HG02610 (cell line): ENCODE measurements around the gene PDX1.

Experiments used
- ATAC-seq: cut with Tn5 transposase; IDR thresholded peaks from one replicate; pipeline ENCODE4 v1.9.1; 2021; ENCODE audit warnings: mild to moderate bottlenecking, moderate library complexity; ENCODE audit not compliant: unreplicated experiment

The PDX1 gene

DNA sequence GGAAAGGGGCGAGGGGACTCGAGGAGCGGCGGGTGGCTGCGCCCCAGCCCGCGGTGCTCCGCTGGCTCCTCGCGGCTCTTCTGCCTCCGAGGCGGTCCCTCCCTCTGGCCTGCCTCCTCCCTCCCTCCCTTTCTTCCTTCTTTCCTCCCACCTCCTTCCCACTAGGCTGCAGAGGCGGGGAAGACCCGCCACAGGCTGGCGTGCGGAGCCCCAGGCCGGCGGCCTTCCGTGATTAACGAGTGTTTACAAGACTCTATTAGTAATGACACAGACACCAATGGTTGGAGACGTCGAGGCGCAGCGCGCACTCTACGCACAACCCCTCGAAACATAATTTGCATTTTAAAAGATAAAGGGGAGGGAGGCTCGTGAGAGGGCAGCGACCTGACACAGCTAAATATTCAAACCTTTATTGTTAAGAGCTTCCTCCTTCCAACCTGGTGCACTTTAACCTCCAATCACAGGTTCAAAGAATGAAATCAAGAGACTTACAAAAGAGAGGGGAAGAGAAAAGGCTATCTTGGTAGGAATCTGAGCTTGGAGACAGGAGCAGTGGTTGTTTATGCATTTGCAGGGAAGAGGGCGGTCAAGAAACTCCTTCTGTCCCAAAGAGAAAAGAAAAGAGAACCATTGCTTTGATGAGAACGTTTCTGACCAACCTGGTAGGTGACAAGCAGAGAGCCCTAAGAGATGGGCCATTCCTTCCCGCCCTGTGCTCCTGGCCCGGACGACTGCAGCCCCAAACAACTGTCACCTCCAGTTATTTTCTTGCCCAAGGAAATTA is 49.5 kb downstream of the PDX1 start, which contains the start of gene CDX2:
TSS of gene CDX2 (minus strand) at position 234 of the 784 bp plus-strand sequence. CDS start 309 bp downstream, outside the sequence.
- no peak for ATAC-seq

DNA sequence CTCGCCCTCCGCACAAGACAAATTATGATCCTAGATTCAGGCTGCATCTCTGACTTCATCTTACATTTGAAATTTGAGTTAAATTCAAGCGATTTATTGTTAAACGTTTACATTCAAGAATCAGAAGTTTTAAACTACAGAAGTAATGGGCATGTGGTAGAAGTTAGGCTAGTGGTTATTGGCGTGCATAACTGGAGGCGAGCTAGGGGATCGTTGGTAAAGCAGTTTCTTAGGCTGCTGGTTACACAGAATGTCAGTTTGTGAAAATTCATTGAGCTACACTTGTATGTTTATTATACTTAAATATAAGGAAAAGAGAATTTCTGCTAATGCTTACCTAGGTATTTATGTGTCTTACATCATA is 50.0 kb downstream of the PDX1 start:
- ATAC-seq: no peak

DNA sequence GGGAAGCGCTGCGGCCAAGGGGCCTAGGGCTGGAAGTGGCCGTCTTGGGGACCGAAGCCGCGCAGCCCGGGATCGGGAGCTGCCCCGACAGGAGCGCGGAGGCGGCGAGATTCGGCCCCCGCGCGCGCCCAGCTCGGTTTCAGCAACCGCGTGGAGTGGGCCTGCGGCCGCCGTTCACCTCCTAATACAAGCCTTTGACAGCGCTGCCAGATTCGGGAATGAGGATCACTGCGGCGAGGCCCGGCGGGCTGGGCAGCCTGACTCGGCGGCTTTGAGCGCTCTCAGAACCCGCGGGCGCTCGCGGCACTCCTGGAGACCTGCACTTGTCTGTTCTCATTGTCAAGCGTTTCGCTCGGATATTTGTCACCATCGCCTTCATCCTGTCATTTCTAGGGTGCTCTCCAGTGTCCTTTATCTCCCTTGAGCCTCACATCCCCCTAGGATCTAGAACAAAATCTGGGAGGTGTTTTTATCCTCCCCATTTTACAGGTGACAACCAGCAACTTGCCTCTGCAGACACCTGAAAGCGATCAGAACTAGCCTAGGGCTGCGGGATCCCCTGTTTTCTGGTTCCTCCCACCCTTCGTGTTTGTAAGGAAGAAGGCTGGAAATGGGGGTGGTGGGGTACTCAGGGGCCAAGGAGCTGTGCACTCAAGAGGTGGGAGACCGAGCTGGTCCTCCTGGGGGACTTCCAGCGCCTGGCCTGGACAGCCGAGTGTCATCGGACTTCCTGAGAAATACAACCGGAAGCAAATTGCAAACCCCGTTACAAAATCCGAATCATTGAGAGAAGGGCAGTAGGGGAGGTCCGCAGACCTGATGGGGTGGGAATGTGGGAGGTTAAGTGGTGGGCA is 50.8 kb downstream of the PDX1 start:
- ATAC-seq: no peak

DNA sequence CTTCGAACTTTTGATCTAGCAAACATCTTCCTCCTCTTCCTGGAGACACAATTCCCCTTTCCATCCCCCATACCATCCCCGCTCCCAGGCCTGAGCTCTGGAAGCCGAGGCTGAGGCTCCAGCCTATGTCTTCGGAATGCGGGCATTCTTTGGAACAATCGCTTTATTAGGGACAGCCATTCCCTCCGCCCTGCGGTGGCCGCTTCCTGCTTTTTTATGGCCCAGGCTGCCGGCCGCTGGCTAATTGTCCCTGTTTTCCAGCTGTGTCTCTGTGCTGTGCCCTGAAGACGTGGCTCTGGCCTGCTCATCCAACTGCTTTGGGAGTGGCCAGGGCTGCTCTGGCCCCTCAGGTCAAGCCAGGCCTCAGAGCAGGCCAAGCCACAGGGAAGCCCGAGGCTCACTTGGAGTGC is 51.4 kb downstream of the PDX1 start:
- ATAC-seq: no peak

DNA sequence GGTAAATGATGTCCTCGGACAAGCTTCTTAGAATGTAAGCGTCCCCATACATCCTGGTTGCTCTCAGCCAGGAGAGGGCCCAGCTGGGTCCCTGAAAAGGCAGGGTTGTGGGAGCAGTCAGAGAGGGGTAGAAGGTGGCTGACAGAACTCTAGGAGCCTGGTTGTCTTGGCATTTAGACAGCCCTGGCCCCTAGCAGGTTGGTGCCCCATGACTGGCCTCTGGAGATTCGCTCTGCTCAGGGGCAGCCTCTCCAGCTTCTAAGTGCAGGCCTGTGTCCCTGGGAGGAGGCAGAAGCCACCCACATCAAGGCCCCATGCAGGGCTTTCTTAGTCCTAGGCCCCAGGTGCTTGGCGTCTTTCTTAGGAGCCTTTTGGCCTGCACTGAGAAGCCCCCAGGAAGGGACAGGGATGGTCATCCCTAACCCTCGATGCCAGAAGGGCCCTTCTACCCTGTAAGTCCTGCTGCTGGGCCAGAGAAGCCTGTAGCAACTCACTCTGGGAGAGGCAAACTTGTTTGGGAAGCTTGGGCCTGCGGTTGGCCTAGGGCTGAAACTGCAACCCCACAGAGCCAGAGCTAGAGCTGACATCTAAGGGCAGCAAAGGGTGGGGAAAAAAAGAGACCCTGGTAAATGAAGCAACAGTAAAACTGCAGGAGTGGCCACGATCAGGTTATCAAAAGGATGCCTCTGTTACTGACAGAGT is 52.1 kb downstream of the PDX1 start:
- no peak for ATAC-seq

DNA sequence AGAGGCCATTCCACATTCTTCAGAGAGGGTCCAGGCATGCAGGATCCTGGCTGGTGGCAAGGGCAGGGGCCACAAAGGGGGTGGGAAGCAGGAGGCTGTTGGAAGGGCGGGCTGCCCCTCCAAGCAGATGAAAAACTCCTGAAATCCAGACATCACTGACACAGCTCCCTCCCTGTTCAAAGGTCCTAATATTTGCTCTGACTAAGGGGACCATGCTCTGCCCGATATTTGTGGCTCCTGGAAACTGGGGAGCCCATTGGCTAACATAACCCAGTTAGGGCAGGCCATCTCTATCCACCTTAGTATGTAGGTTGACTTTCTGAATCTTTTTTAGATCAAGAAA is 52.6 kb downstream of the PDX1 start:
- ATAC-seq: no peak

DNA sequence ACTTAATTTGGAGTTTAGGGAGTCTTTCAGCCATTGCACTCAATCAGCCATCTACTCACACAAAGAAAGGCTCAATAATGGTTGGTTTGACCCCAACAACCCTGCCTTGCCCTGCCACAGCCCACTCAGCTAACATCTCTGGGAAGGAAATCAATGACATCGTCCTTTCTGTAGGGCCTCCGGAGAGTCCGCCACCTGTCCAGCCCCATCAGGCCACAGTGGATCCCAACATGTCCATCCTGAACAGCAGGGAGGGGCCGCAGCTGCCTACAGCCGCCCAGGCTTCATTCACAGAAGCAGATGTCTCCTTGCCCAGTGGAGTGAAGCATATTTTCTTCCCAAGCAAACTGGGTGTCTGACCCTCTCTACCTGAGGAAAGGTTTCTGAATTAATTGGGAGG is 53.5 kb downstream of the PDX1 start:
- ATAC-seq: no peak

DNA sequence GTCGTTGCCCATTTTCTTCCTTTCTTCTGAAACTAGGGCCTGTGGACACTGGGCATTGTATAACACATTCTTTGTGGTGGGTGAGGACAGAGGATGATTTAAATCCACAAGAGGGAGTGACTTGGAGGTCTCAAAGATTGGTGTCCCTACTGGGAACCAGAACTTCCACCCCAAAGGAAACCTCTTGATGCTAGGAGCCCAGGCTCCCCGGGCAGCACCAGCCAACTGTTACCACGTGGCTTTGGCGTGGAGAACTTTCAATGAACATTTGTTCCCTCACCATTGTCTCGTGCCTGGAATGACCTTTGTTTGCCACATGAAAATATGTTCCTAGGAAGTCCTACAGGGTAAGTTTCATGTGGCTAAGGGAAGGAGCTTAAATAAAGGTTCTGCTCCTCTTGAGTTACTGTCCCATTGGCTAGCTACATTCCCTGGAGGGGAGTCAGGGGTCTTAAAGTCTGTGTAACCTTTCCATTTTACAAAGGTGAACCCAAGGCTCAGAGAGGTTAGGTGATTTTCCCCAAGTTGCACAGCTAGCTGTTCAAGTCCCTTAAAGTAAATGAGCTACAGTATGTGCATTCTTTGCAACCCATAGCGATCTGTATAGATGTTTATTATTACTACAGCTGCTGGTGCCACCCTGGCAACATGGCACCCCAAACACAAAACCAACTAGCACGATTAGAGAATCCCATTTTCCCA is 54.3 kb downstream of the PDX1 start:
- no peak for ATAC-seq
